Activated gamma-delta T cell treated with anti-CD3 and anti-CD28 coated beads, Interleukin-2, amount 50 U/mL, for 16 hours (primary cell): ENCODE data around the gene PRR11.
"Not testable (repeated sequence)": the region's sequence is repeated elsewhere in the genome, so short reads cannot be mapped to it uniquely, and the experiment has no call there.

Experiments used
- DNase-seq: peaks from one replicate; pipeline ENCODE4 v3.0.0-alpha.2; 2020; ENCODE audit warnings: low read depth

The PRR11 gene

GRCh38 chr17:59220328-59221158 is 65.0 kb downstream of the PRR11 start, which contains the start of gene GDPD1:
Gene GDPD1 (plus strand): TSS chr17:59220511. CDS start chr17:59220610, 99 bp downstream.
- DNase-seq = peak; percentile 95

- no peak for DNase-seq
These were observed 65.8 kb downstream of the PRR11 start for GRCh38 chr17:59221159-59221847.

DNA sequence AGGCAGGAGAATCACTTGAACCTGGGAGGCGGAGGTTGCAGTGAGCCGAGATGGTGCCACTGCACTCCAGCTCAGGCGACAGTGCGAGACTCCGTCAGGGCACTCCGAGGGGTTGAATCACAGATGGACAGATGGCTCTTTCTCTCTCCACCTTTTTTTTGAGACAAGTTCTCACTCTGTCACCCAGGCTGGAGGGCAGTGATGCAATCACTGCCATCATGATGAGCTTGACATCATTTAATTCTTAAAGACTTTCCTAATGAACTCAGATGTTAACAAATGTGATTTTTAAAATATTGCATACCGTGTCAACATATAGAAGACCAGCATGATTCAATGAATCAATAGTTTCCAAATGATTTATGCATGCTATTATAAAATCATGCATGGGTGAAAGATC is 68.3 kb downstream of the PRR11 start:
- DNase-seq = no peak

GRCh38 chr17:59228588-59228987 is 73.0 kb downstream of the PRR11 start:
- DNase-seq = not testable (repeated sequence)

DNA sequence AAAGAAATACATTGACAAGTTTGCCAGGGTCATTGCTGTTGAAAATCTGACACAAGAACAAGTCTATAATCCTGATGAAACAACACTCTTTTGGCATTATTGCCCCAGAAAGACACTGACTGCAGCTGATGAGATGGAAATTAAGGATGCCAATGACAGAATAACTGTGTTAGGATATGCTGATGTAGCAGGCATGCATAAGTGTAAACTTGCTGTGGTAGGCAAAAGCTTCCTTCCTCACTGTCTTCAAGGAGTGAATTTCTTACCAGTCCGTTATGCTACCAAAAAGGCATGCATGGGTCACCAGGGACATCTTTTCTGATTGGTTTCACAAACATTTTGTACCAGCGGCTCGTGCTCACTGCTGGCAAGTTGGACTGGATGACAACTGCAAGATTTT is 75.2 kb downstream of the PRR11 start:
- no peak for DNase-seq

GRCh38 chr17:59234631-59235030 is 79.1 kb downstream of the PRR11 start:
- no peak for DNase-seq

GRCh38 chr17:59238906-59239305 is 83.4 kb downstream of the PRR11 start:
- DNase-seq = no peak

- DNase-seq = no peak
These were observed 88.5 kb downstream of the PRR11 start for GRCh38 chr17:59244081-59244480.
